OCI-M1 (cell line): ENCODE data around the gene MPG.
"Not testable (repeated sequence)": the region's sequence is repeated elsewhere in the genome, so short reads cannot be mapped to it uniquely, and the experiment has no call there.

Experiments used
- DNase-seq: peaks from one replicate; lab custom pipeline; 2025; lab: John Stamatoyannopoulos, UW

Gene MPG

DNA sequence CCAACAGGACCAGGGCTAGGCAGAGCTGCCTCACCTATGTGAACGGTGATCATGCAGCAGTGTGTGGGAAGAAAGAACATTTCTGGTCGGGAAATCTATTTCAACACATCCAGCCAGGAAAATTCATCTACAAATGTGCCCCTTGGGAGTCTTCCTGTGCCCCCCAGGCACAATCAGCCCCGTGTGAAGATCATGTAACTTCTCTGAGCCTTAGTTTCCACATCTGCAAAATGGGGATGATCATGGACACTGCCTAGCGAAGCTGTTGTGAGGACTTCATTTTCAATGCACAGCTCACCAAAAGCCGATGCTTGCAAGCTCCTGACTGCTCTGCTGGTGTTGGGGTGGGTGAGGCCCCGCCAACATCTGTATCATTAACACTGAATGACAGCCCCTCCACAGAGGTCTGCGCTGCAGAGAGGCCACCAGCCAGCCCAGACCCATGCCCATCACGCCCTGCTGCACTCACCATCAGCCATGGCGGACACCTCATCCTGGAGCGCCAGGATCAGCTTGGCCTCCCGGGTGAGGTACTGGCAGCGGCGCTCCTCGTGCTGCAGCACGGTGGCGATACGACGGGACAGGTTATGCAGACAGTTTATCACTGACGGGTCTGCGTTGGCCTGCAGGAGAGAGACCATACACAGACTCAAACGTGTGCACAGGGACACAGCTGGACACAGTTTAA lies 34.3 kb downstream of the MPG start:
- no peak for DNase-seq

- DNase-seq, result no peak
Observed at GRCh38 chr16:114327-114726, 36.3 kb downstream of the MPG start.

GRCh38 chr16:116015-116414 lies 38.0 kb downstream of the MPG start:
- DNase-seq, result no peak

GRCh38 chr16:117379-118365 lies 39.6 kb downstream of the MPG start:
- peak; percentile 65 for DNase-seq

DNA sequence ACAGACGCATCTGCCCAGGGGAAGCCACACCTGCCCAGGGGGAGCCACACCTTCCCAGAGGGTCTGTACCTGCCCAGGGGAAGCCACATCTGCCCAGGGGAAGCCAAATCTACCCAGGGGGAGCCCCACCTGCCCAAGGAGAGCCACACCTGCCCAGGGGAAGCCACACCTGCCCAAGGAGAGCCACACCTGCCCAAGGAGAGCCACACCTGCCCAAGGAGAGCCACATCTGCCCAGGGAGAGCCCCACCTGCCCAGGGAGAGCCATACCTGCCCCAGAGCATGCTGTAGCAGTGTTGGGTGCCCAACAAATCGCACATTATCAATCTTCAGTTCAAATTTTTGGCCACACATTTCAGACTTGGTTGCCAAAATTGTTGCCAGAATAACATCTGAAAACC lies 40.8 kb downstream of the MPG start:
- no peak for DNase-seq

GRCh38 chr16:119295-119694 lies 41.3 kb downstream of the MPG start:
- no peak for DNase-seq

DNA sequence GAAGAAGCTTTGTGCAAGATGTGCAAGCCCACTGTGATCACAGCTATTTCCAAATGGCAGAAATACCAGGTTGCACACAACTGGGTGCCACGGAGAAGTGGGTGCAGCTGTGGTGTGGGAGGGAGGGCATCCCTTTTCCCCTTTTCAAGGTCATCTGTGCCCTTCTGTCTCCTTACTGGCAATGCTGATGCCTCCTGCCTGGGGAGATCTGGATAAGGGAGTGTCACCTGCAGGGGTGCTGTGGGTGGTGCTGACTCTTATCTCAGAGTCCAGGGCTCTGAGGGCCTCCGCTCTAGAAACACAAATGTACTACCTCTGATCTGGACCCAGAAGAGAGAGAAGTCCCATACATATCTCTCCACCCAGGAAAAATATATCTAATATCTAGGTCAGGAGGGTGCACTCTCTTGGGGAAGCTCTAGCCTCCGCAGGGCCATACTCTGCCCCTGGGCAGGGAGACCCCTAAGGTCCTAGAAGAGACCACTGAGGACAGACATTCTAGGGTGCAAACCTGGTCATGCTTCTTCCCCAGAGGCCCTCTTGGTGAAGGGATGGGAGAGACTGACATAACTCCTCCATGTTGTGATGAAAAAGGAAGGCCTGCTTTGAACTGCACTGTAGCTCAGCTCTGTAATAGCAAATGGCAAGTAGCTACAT lies 41.9 kb downstream of the MPG start:
- peak; percentile 41 for DNase-seq

DNA sequence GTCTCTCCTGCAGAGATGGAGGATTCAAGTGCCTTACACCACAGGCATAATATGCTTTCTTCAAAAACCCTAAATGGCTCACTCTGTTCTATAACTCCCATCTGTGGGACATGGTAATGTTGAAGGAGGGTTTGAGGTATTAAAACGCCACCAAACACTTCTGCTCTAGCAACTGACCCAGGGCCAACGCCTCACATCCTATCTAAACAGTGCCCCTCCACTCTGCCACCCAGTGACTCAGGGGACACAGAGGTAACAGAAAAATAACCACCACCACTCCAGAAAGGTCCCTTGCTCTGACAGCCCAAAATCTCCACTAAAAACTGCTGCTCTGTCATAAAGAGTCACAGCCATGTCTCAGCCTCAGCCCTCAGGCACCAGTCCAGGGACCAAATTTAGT lies 42.7 kb downstream of the MPG start:
- no peak for DNase-seq

GRCh38 chr16:122361-122760 lies 44.3 kb downstream of the MPG start:
- DNase-seq, result no peak

DNA sequence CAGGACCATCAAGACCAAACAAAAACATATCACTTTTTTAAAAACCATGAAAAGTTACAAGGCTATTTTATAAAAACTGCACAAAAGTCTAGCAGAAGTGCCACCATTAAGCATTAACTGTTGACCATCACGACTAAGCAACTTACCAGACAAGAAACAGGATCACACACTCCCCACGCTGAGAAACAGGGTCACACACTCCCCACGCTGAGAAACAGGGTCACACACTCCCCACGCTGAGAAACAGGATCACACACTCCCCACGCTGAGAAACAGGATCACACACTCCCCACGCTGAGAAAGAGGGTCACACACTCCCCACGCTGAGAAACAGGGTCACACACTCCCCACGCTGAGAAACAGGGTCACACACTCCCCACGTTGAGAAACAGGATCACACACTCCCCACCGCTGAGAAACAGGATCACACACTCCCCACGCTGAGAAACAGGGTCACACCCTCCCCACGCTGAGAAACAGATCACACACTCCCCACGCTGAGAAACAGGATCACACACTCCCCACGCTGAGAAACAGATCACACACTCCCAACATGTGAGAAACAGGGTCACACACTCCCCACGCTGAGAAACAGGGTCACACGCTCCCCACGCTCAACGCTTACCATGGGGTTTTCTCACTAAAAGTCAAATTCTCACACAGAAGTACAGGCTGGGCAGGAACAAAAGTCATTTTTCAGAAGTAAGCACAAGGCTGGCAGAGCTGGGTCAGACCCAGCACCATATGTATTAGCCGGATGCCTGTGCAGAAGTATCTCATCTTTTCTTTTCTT lies 45.7 kb downstream of the MPG start:
- DNase-seq, result not testable (repeated sequence)

DNA sequence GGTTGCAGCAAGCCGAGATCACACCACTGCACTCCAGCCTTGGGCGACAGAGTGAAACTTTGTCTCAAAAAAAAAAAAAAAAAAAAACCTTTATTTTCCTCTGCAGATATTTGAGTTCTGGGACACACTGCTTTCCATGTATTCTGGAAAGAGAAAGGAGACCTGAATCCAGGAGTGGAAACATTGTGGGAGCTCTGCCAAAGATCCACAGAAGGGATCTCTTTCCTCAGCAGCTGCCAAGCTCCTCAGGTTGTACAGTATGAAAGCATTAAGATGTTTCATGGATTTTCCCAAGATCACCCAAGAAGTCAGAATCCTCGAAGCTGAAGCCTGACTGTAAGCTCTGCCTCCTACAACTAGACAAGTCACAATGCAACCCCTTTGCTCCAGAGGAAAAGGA lies 47.0 kb downstream of the MPG start:
- DNase-seq, result no peak

- DNase-seq, result no peak
Observed at GRCh38 chr16:129075-129474, 51.0 kb downstream of the MPG start.

- no peak for DNase-seq
Observed at GRCh38 chr16:130533-131173, 52.6 kb downstream of the MPG start.

DNA sequence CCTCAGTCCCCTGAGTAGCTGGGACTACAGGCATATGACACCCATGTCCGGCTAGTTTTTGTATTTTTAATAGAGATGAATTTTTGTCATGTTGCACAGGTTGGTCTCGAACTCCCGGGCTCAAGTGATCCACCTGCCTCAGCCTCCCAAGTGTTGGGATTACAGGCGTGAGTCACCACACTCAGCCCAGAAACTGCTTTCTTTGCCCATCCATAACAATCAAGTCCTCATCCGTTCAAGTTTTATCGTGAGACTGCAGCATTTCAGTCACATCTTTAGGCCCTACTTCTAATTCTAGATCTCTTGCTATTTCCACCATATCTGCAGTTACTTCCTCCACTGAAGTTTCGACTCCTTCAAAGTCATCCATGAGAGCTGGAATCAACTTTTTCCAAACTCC lies 54.1 kb downstream of the MPG start:
- no peak for DNase-seq

- no peak for DNase-seq
Observed at GRCh38 chr16:133716-134115, 55.7 kb downstream of the MPG start.
